Measurements from ENCODE around the gene MUC7.
"Not testable (repeated sequence)": the region's sequence is repeated elsewhere in the genome, so short reads cannot be mapped to it uniquely, and the experiment has no call there.

Gene MUC7

DNA sequence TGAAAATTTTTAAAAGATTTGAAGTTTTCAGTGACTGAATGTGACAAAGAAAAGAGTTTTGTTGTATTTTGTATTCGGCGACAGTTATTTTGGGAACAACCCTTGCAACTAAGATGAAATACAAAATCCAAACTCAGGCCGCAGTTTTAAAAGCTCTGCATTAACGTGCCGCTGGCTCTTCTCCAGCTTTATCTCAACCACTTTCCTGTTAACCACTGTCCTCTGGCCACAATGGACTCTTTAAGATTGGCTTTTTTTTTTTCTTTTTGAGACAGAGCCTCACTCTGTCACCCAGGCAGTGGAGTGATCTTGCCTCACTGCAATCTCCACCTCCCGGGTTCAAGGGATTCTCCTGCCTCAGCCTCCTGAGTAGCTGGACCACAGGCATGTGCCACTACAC lies 24.2 kb downstream of the MUC7 start:
- Histone ChIP-seq H3K36me3 (ENCODE audit: insufficient read depth, low read length) (no peaks in the 10 kb centered on the region), H2AFZ (ENCODE audit: low read length, unreplicated experiment) (no peak overlapping the region), H3K4me1 (ENCODE audit: control insufficient read depth, insufficient read depth, low read length, unreplicated experiment) (no peaks in the 10 kb centered on the region), H3K4me3 (ENCODE audit: low read depth, low read length) (no peak overlapping the region), H3K27me3 (ENCODE audit: insufficient read depth, low read length) (peaks cover 48% of the 10 kb centered on the region), H3K27ac (ENCODE audit: low read depth, low read length) (no peak overlapping the region), H3K79me2 (ENCODE audit: control insufficient read depth, insufficient read depth, low read length, unreplicated experiment) (no peaks in the 10 kb centered on the region)

DNA sequence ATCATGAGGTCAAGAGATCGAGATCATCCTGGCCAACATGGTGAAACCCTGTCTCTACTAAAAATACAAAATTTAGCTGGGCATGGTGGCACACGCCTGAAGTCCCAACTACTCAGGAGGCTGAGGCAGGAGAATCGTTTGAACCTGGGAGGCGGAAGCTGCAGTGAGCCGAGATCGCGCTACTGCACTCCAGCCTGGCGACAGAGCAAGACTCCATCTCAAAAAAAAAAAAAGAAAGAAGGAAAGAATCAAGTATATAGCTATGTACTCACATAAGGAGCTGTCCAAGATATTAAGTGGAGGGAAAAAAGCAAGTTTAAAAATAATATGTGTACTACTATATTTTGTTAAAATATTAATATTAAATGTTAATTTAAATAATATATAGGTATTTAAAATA lies 29.8 kb downstream of the MUC7 start:
- H2AFZ ChIP-seq (ENCODE audit: low read length, unreplicated experiment); H3K4me3 ChIP-seq (ENCODE audit: low read depth, low read length); H3K27ac ChIP-seq (ENCODE audit: low read depth, low read length); H3K36me3 ChIP-seq (ENCODE audit: insufficient read depth, low read length); H3K4me1 ChIP-seq (ENCODE audit: control insufficient read depth, insufficient read depth, low read length, unreplicated experiment); H3K79me2 ChIP-seq (ENCODE audit: control insufficient read depth, insufficient read depth, low read length, unreplicated experiment): not testable (repeated sequence)
- peaks cover 31% of the 10 kb centered on the region for H3K27me3 ChIP-seq (ENCODE audit: insufficient read depth, low read length)

DNA sequence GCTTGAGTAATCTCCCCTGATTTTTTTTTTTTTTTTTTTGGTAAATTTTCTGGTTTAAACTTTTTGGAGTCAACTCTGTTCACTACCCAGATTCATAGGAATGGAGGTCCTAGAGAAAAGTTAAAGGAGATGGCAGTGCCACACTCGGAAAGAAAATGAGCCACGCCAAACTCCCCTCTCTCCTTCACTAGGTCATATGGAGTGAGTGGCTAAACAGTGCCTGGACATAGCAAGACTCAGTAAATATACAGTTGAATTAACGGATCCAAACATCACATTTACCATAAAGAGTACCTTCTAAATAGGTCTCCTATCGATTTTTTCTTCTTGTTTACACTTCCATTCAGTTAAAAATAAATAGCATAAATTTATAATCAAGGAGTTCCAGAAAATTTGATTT lies 32.7 kb downstream of the MUC7 start:
- no peak overlapping the region for H2AFZ ChIP-seq (ENCODE audit: low read length, unreplicated experiment)

DNA sequence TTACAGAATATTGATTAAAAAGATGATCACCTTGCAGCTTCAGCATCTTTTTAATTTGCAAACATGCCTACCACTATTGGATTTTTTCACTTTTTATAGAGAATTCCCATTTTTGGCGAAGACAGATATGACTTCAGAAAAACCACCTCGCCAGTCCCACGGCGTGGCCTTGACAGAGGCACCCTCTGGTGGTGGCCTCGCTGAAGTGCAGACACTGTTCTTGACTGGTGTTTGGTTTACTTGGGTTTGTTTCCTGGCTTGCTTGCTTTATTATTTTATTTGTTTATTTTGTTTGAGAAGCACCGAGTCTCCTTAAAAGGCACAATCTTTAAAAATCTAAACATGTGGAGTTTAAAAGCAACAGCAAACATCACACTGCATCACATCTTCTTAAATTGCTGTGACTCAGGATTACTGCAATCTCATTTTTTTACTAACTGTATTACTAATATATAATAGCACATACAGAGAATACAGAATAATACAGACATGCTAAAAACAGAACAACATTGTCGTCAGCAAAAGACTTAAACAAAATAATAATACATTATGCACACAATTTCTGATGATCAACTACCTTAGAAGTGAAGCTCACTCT lies 33.3 kb downstream of the MUC7 start:
- H3K4me1 ChIP-seq (ENCODE audit: control insufficient read depth, insufficient read depth, low read length, unreplicated experiment) = no peaks in the 10 kb centered on the region
- no peak overlapping the region for H2AFZ ChIP-seq (ENCODE audit: low read length, unreplicated experiment)
- H3K36me3 ChIP-seq (ENCODE audit: insufficient read depth, low read length) = no peaks in the 10 kb centered on the region
- no peak overlapping the region for H3K27ac ChIP-seq (ENCODE audit: low read depth, low read length)
- no peak overlapping the region for H3K4me3 ChIP-seq (ENCODE audit: low read depth, low read length)
- H3K79me2 ChIP-seq (ENCODE audit: control insufficient read depth, insufficient read depth, low read length, unreplicated experiment) = no peaks in the 10 kb centered on the region
- peaks cover 39% of the 10 kb centered on the region for H3K27me3 ChIP-seq (ENCODE audit: insufficient read depth, low read length)

More for the DNA sequence above, 32.7 kb downstream of the MUC7 start:
- H3K27ac ChIP-seq (ENCODE audit: low read depth, low read length) = no peak overlapping the region
- H3K4me3 ChIP-seq (ENCODE audit: low read depth, low read length) = no peak overlapping the region
- peaks cover 37% of the 10 kb centered on the region for H3K27me3 ChIP-seq (ENCODE audit: insufficient read depth, low read length)
- no peaks in the 10 kb centered on the region for H3K36me3 ChIP-seq (ENCODE audit: insufficient read depth, low read length)
- no peaks in the 10 kb centered on the region for H3K79me2 ChIP-seq (ENCODE audit: control insufficient read depth, insufficient read depth, low read length, unreplicated experiment)
- no peaks in the 10 kb centered on the region for H3K4me1 ChIP-seq (ENCODE audit: control insufficient read depth, insufficient read depth, low read length, unreplicated experiment)

DNA sequence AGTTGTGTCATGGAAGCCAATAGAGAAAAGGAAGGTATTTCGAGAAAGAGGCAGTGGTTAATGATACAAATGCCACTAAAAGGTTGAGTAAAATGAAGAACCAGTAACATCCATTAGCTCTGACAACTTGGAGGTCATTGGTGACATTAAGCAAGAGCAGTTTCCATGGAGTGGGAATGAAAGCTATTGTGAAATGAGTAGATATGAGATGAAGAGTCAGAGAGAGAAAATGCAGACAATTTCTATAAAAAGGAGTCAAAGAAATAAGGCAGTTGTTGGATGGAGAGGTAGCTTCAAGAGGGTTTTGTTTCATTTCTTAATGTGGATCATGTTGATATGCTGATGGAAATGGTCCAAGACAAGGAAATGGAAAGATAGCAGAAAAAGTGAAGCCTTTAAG lies 36.8 kb downstream of the MUC7 start:
- Histone ChIP-seq H3K4me1 (ENCODE audit: control insufficient read depth, insufficient read depth, low read length, unreplicated experiment) (no peaks in the 10 kb centered on the region), H3K4me3 (ENCODE audit: low read depth, low read length) (no peak overlapping the region), H3K27ac (ENCODE audit: low read depth, low read length) (no peak overlapping the region), H3K36me3 (ENCODE audit: insufficient read depth, low read length) (no peaks in the 10 kb centered on the region), H3K27me3 (ENCODE audit: insufficient read depth, low read length) (peaks cover 60% of the 10 kb centered on the region), H3K79me2 (ENCODE audit: control insufficient read depth, insufficient read depth, low read length, unreplicated experiment) (no peaks in the 10 kb centered on the region), H2AFZ (ENCODE audit: low read length, unreplicated experiment) (no peak overlapping the region)

DNA sequence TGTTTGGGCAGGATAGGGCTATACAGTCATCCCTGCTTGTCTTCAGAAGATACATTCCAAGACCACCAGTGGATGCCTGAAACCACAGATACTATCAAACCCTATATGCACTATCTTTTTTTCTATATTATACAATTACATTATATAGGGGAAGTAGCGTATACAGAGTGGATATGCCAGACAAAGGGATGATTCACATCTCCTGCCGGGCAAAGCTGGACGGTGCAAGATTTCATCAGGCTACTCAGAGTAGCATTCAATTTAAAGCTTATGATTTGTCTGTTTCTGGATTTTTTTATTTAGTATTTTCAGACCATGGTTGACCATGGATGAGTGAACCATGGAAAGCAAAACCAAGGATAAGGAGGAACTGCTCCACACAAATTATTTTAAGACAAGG lies 39.4 kb downstream of the MUC7 start:
- no peak overlapping the region for H2AFZ ChIP-seq (ENCODE audit: low read length, unreplicated experiment)
- H3K4me1 ChIP-seq (ENCODE audit: control insufficient read depth, insufficient read depth, low read length, unreplicated experiment) = no peaks in the 10 kb centered on the region
- no peaks in the 10 kb centered on the region for H3K36me3 ChIP-seq (ENCODE audit: insufficient read depth, low read length)
- H3K27me3 ChIP-seq (ENCODE audit: insufficient read depth, low read length) = peaks cover 57% of the 10 kb centered on the region
- H3K79me2 ChIP-seq (ENCODE audit: control insufficient read depth, insufficient read depth, low read length, unreplicated experiment) = no peaks in the 10 kb centered on the region
- no peak overlapping the region for H3K4me3 ChIP-seq (ENCODE audit: low read depth, low read length)
- no peak overlapping the region for H3K27ac ChIP-seq (ENCODE audit: low read depth, low read length)

DNA sequence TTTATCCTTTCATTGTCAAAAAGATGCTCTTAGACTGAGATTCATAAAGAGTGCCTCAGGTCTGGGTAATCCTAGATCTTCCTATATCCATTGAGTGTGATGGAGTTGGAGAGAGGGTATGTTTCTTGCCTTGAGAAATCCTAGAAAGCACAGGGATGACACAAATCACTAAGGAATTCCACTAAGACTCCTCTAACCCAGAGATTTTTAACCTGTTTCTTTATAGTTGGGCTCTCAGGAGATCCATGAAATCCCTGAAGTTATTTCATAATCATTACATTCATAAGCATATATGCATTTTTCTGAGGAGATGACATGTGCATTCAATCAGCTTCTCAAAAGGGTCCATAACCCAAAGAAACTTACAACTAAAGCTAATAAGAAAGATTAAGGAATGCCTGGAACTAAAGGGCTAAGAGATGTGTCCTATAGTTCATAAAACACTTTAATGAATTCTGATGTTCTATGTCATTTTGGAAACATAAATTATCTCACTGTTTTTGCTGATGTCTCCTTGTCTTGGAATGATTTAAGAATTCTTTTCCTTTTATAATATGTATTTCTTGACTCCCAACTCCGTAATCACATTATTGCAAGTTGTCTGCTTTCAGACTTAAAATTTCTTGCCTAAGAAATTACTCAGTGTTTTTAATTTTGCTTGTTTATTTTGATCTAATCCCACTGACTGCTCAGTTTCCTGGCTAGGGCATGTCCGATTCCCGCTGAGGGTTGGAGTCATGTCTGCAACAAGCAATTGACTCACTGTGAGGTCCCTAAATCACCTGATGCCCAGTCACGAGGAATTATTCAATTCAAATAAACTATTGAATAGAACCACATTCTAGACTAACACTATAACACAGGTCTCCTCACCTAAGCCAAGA lies 43.6 kb downstream of the MUC7 start:
- Histone ChIP-seq H3K27me3 (ENCODE audit: insufficient read depth, low read length) (peaks cover 26% of the 10 kb centered on the region), H3K4me1 (ENCODE audit: control insufficient read depth, insufficient read depth, low read length, unreplicated experiment) (no peaks in the 10 kb centered on the region), H3K36me3 (ENCODE audit: insufficient read depth, low read length) (no peaks in the 10 kb centered on the region), H3K4me3 (ENCODE audit: low read depth, low read length) (no peak overlapping the region), H2AFZ (ENCODE audit: low read length, unreplicated experiment) (no peak overlapping the region), H3K79me2 (ENCODE audit: control insufficient read depth, insufficient read depth, low read length, unreplicated experiment) (no peaks in the 10 kb centered on the region), H3K27ac (ENCODE audit: low read depth, low read length) (no peak overlapping the region)

DNA sequence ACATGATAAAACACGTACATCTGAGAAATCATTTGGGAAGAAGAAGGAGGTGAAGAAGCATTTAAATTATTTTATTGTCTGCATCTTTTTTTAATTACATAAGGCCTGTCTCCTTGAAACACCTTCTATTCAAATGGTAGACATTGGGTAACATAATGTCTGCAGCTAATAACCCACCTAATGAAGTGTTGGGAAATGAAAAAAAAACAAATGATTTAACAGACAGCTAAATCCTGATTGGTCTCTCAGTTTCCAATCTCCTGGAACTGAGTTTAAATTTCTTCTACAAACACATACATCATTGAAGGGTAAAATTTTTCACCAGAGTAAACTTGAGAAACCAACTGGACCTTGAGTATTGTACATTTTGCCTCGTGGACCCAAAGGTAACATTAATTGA lies 46.3 kb downstream of the MUC7 start, which contains the start of gene AMTN:
Gene AMTN, plus strand, starts transcription at position 301 of the 400 bp plus-strand sequence. CDS start 209 bp downstream, outside the sequence.
- no peaks in the 10 kb centered on the region for H3K36me3 ChIP-seq (ENCODE audit: insufficient read depth, low read length)
- peaks cover 3% of the 10 kb centered on the region for H3K4me1 ChIP-seq (ENCODE audit: control insufficient read depth, insufficient read depth, low read length, unreplicated experiment)
- no peak within 1 kb of the TSS for H2AFZ ChIP-seq (ENCODE audit: low read length, unreplicated experiment)
- no peak within 1 kb of the TSS for H3K27ac ChIP-seq (ENCODE audit: low read depth, low read length)
- peaks cover 11% of the 10 kb centered on the region for H3K27me3 ChIP-seq (ENCODE audit: insufficient read depth, low read length)
- no peak within 1 kb of the TSS for H3K4me3 ChIP-seq (ENCODE audit: low read depth, low read length)
- H3K79me2 ChIP-seq (ENCODE audit: control insufficient read depth, insufficient read depth, low read length, unreplicated experiment) = no peaks in the 10 kb centered on the region

DNA sequence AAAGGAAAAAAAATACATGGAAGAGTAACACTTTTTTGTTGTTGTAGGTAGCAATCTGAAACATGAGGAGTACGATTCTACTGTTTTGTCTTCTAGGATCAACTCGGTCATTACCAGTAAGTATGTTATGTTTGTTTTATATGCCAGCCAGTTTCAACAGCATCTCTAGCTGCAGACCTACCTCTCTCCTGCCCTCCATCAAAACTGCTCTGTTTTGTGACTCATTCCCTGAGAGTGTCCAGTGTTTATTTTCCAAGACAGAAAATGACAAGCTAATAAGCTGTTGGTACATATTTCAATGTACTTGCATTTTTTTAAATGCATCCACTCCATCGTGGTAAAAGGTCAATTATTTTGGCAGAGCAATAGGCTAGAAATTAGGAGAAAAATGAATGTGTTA lies 46.7 kb downstream of the MUC7 start:
- Histone ChIP-seq H3K4me3 (ENCODE audit: low read depth, low read length) (no peak overlapping the region), H3K79me2 (ENCODE audit: control insufficient read depth, insufficient read depth, low read length, unreplicated experiment) (no peaks in the 10 kb centered on the region), H3K36me3 (ENCODE audit: insufficient read depth, low read length) (no peaks in the 10 kb centered on the region), H2AFZ (ENCODE audit: low read length, unreplicated experiment) (no peak overlapping the region), H3K4me1 (ENCODE audit: control insufficient read depth, insufficient read depth, low read length, unreplicated experiment) (peaks cover 3% of the 10 kb centered on the region), H3K27me3 (ENCODE audit: insufficient read depth, low read length) (peaks cover 9% of the 10 kb centered on the region; the same call in 1 of the 2 replicates), H3K27ac (ENCODE audit: low read depth, low read length) (no peak overlapping the region)

DNA sequence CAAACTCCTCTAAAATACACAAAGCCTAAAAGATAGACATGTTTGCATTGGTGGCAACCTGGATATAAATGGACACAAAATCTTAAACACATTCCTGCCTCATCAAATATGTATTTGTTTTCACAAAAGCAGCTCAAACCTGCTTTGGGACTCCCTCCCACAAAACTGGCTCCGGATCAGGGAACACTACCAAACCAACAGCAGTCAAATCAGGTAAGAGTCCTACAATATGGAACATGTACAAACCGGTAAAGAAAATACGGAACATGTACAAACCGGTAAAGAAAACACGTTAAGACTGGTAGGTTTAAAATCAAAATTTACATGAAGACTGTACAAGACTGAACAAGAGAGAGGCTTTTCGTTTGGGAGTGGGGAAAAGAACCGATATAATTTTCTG lies 50.6 kb downstream of the MUC7 start:
- H3K4me1 ChIP-seq (ENCODE audit: control insufficient read depth, insufficient read depth, low read length, unreplicated experiment) = peaks cover 3% of the 10 kb centered on the region
- H3K4me3 ChIP-seq (ENCODE audit: low read depth, low read length) = no peak overlapping the region
- H3K27me3 ChIP-seq (ENCODE audit: insufficient read depth, low read length) = peaks cover 7% of the 10 kb centered on the region; the same call in 1 of the 2 replicates
- H3K79me2 ChIP-seq (ENCODE audit: control insufficient read depth, insufficient read depth, low read length, unreplicated experiment) = no peaks in the 10 kb centered on the region
- H3K36me3 ChIP-seq (ENCODE audit: insufficient read depth, low read length) = no peaks in the 10 kb centered on the region
- no peak overlapping the region for H3K27ac ChIP-seq (ENCODE audit: low read depth, low read length)
- H2AFZ ChIP-seq (ENCODE audit: low read length, unreplicated experiment) = no peak overlapping the region

DNA sequence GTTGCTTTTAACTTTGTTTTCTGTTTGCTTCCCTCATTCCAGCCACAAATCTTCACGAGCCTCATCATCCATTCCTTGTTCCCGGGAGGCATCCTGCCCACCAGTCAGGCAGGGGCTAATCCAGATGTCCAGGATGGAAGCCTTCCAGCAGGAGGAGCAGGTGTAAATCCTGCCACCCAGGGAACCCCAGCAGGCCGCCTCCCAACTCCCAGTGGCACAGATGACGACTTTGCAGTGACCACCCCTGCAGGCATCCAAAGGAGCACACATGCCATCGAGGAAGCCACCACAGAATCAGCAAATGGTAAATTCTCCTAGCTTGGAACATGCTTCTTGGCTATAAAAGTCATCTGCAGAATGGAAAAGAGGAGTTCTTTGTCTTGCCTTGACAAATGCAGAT lies 59.0 kb downstream of the MUC7 start:
- no peak overlapping the region for H2AFZ ChIP-seq (ENCODE audit: low read length, unreplicated experiment)
- H3K79me2 ChIP-seq (ENCODE audit: control insufficient read depth, insufficient read depth, low read length, unreplicated experiment) = no peaks in the 10 kb centered on the region
- no peak overlapping the region for H3K4me3 ChIP-seq (ENCODE audit: low read depth, low read length)
- no peak overlapping the region for H3K27ac ChIP-seq (ENCODE audit: low read depth, low read length)
- no peaks in the 10 kb centered on the region for H3K4me1 ChIP-seq (ENCODE audit: control insufficient read depth, insufficient read depth, low read length, unreplicated experiment)
- H3K27me3 ChIP-seq (ENCODE audit: insufficient read depth, low read length) = peaks cover 22% of the 10 kb centered on the region
- H3K36me3 ChIP-seq (ENCODE audit: insufficient read depth, low read length) = no peaks in the 10 kb centered on the region
